HG03439 (cell line): ENCODE data around the gene KIRREL2.
A peak's percentile ranks its signal among the peaks of the same experiment; 100 is the strongest.

Source experiments
- ATAC-seq: cut with Tn5 transposase; IDR thresholded peaks from one replicate; pipeline ENCODE4 v1.9.1; 2021; ENCODE audit warnings: mild to moderate bottlenecking, moderate library complexity; ENCODE audit not compliant: unreplicated experiment

The KIRREL2 gene

DNA sequence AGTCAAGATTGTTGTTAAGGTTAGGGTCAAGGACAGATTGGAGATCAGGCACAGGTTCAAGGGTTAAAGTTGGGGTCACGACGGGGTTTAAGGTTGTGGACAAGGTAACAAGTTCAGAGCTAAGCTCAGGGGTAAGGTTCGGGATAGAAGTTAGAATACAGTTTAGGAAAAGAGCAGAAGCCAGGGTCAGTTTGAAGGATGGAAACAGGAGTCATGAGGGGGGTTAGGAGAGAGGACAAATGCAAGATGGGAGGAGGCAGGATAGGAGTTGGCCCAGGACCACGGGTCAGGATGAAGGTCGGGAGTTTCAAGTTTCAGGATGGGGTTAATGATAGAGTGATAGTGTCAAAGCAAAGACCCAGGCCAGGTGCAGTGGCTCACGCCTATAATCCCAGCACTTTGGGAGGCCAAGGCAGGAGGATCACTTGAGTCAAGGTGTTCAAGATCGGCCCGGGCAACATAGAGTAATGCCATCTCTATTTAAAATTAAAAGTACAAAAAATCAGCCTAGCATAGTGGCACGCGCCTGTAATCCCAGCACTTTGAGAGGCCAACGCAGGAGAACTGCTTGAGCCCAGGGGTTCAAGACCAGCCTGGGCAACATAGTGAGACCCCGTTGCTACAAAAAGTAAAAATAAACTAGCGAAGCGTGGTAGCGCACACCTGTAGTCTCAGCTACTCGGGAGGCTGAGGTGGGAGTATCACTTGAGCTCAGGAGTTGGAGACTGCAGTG lies 12.1 kb upstream of the KIRREL2 start:
- ATAC-seq, result no peak

DNA sequence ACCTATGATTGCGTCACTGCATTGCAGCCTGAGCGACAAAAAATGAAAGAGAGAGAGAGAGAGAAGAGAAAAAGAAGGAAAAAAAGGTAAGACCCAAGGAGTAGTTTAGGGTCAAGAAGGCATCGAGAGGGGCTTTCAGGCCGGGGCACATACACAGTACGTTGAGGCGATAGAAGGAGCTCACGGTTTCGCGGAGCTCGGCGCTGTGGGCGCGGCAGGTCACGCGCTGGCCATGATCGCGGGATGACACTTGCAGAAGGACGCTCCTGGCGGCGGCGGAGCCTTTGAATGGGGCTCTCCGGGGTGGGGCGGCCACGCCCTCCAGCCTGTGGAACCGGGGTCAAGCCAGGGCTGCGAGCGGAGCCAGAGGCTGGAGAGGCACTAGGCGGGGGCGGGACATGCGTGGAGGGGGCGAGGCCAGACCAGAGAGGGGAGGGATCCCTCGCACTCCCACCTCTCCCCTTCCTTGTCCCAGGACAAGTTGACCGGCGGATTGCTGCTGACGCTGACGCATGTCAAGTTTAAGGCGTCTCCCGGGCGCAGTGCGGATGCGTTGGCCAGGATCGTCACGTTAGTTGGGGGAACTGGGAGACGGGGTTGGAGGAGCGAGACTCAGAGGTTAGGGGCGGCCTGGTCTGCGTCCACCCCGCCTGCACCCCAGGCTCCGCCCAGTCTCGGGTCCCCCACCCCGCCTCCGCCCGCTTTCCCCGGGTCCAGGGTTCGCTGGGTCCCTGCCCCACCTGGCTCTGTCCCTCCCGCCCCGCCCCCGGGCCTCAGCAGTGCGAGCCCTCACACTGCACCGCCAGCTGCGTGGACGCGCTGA lies 11.3 kb upstream of the KIRREL2 start:
- no peak for ATAC-seq

DNA sequence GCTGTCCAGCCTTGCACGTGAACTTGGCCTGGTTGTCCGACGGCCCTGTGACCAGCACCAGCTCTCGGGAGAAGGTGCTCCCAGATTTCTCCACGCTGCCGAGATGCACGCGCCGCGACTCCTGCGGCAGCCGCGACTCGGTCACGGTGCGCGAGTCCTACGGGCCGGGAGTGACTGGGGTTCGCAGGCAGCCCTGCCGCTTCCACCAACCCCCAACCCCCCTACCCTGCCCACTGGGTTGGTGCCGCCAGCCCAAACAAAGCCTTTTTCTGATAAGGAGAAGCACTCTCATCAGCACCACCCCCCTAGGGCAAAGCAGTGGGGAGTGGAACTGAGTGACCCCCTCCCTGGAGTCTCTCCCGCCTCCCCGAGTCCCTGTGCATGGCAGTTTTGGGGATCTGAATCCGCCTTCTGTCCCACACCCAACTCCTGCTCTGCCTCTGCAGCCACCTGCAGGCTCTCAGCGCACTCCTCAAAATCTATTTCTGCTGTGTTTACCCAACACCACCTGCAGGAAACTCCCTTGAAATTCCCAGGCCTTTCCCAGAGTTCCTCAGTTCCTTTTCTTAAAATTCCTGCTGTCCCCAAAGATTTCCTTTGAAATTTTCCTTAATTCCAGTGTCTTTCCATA lies 10.6 kb upstream of the KIRREL2 start:
- no peak for ATAC-seq

DNA sequence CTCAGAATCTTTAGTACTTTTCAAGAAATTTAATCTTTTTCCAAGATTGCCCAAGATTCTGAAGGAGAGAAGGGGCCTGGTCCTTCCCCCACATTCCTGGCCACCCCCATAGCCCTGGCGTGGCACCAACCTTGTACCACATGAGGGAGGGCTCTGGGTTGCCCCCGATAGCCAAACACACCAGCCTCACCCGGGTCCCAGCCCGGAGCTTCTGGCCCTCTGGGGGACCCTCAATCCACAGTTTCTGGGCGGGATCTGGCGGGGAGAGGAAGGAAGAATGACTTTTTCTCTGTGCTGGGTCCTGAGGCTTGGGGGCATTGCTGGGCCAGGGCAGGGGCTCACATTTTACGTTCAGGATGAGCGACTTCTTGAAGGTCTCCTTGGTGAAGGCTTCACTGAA lies 8.8 kb upstream of the KIRREL2 start:
- ATAC-seq, result no peak

DNA sequence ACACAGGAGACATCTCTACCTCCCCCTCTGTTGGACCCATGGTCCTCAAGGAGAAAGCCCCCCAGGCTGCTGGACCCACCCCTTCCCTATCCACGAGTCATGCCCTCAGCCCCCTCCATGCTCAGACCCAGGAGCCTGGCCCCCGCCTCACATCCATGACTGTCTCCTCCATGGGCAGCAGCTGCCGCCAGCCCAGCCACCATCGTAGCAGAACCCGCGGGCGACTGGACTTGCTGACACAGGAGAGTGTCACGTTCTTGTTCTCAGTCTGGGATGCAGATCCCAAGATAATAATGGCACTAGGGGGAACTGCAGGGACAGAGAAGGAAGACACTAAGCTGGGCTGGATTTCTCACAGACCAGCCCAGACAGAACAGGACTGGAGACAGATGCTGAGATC lies 8.2 kb upstream of the KIRREL2 start:
- ATAC-seq, result no peak

DNA sequence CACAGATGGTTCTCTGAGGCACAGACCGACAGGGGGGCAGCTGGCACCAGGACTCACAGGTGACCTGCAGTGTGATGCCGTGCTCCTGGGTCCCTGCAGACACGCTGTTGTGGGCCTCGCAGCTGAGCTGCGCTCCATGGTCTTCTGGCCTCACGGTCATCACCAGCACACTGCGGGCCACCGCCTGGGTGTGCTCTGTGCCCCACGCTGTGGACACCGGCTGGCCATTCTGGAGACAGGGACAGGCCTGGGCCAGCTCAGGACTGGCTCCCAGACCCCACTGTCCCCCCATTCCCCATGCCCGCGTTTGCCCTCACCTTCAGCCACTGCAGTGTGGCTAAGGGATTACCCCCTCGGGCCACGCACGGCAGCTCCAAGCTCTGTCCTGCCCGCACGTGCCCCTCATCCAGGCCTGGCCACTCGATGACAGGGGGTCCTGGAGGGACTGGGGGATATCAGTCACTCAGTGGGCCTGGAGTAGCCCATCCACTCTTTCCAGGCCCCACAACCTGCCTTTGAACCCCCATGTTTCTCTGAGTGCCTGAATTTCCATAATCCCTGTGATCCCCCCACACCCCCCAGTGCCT lies 7.7 kb upstream of the KIRREL2 start:
- ATAC-seq, result no peak

DNA sequence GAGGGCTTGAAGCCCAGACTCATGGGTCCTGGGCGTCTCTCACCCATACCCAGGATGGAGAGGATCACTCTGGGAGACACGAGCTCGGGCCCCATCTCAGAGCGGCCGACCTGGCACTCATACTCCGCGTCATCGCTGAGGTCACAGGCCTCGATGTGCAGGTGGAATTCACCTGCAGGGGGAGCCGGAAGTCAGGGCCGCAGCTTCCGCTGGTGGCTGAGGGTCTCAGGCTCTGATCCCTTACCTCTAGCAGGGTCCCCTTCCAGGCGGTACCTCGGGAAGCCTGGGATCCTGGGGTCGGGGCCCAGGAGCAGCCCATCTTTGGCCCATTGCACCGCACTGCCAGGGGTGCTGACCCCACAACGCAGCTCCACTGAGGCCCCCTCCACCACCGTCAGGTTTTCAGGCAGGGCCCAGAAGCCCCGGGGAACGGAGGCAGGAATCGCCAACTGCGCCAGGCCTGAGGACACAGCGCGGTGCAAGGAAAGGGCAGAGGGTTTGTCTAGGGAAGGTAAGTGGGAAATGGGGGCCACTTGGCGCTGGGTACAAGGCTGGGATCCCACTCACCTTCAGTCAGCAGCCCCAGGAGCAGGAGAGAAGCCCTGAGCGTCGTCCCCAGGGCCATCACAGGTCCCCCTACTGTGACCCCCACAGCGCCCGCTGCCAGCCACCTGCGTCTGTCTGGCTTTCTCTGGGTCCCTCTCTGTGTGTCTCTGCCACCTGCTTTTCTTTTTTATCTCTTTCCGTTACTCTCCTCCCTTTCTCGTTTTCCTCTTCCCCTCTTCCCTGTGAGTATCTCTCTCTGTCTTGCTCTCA lies 5.3 kb upstream of the KIRREL2 start:
- ATAC-seq, result no peak

DNA sequence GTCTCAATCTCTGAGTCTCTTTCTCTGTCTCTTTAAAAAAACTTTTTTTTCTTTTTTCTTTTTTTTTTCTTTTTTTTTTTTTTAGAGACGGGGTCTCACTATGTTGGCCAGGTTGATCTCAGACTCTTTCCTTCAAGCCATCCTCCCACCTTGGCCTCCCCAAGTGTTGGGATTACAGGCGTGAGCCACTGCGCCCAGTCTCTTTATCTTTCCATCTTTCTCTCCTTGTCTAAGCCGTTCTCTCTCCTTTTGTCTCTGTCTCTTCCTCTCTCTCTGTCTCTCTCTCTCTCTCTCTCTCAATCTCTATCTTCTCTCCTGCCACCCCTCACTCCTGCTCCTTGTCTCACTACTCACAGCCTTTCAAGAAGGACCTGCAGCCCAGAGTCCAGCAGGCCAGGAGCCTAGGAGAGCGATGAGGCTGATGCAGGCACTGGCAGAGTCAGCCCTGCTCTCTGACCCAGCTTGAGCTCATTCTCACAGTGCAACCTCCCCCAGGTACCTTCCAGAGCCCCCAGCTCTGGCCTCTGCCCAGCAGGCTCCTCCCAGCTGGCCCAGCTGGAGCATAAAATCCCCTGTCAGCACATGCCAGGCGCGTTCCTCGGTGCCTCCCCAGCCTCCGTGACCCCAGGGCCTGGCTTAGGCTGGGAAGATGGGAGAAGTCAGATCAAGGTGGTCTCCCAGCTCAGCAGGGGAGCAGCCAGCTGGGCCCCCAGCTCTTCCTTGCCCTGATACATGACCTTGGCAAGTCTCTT lies 4.5 kb upstream of the KIRREL2 start, which contains the start of gene NPHS1:
NPHS1 (minus strand) TSS at position 476 of the 752 bp plus-strand sequence. CDS start 667 bp downstream, outside the sequence.
- no peak for ATAC-seq

DNA sequence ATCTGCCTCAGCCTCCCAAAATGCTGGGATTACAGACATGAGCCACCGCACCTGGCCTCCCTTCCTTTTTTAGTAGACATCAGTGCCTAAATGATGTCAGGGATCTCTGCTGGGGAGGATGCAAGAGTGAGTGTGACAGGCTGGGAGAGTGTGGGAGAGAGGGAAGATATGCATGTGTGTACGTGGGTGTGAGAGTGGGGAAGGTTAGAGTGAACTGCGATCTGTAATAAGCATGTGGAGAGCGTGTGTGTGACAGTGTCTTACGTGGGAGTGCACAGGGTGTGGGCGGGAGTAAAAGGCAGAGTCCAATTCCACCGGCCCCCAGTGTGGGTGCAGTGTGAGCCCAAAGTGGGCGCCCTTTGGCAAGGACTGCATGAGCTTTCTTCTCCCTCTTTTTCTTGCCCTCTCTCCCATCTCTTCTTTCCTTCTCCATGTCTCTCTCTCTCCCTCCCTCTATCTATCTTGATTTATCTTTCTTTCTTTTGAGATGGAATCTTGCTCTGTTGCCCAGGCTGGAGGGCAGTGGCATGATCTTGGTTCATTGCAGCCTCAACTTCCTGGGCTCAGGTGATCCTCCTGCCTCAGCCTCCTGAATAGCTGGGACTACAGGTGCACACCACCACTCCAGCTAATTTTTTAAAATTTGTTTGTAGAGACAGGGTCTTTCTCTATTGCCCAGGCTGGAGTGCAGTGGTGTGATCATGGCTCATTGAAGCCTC lies 3.5 kb upstream of the KIRREL2 start:
- ATAC-seq, result no peak

DNA sequence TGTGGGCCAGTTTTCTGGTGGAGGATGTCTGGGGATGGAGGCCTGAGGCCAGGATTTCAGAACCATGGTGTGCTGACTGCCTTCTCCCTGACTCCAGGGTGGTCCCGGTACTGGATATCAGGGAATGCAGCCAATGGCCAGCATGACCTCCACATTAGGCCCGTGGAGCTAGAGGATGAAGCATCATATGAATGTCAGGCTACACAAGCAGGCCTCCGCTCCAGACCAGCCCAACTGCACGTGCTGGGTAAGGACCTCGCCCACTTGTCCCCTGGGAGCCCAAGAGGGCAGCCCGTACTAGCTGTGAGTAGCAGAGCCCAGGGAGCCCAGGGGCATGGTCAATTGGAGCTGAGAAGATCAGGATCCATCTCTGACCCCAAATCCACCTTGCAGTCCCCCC lies 1.6 kb downstream of the KIRREL2 start:
- no peak for ATAC-seq

DNA sequence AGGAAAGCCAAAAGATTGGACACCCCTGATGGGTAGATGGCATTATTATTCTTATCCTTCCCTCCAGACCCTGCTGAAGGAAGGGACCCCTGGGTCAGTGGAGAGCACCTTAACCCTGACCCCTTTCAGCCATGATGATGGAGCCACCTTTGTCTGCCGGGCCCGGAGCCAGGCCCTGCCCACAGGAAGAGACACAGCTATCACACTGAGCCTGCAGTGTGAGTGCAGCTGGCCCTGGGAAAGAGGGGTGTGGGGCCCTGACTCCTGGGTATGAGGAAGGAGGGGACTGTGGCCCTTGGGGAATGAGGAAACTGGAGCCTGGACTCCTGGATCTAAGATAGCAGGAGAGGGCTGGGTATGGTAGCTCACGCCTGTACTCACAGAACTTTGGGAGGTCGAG lies 2.7 kb downstream of the KIRREL2 start:
- ATAC-seq, result no peak

DNA sequence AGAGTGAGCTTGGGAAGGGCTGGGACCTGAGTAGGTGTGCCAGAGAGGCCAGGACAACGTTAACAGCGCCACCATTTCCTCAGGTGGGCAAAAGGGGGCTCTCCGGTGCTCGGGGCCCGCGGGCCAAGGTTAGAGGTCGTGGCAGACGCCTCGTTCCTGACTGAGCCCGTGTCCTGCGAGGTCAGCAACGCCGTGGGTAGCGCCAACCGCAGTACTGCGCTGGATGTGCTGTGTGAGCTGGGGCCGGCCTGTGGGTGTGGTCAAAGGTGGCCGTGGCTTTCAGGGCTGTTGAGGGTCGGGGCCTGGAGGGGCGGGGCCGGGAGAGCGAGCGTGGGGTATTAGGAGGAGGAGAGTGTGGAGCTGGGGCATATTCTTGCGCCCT lies 3.7 kb downstream of the KIRREL2 start:
- no peak for ATAC-seq

DNA sequence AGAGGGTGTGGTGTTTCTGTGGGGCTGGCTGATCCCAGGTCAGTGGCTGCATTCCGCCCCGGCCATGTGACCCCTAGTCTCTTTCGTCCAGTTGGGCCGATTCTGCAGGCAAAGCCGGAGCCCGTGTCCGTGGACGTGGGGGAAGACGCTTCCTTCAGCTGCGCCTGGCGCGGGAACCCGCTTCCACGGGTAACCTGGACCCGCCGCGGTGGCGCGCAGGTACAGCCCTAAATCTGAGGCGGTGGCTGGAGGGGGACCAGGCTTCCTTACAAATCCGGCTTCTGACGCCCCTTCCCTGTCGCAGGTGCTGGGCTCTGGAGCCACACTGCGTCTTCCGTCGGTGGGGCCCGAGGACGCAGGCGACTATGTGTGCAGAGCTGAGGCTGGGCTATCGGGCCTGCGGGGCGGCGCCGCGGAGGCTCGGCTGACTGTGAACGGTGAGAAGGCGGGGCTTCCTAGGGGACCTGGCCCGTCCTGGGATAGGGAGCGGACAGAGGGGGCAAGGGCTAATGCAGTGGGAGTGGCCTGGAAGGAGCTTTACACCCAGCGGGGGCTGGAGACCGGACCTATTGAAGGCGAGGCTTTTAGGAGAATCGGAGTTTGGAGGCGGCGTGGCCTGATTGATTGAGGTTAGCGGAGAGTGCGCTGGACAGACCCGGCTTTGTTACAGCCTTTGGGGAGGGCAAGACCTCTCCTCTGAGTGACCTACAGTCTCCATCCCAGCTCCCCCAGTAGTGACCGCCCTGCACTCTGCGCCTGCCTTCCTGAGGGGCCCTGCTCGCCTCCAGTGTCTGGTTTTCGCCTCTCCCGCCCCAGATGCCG lies 4.3 kb downstream of the KIRREL2 start:
- no peak for ATAC-seq

DNA sequence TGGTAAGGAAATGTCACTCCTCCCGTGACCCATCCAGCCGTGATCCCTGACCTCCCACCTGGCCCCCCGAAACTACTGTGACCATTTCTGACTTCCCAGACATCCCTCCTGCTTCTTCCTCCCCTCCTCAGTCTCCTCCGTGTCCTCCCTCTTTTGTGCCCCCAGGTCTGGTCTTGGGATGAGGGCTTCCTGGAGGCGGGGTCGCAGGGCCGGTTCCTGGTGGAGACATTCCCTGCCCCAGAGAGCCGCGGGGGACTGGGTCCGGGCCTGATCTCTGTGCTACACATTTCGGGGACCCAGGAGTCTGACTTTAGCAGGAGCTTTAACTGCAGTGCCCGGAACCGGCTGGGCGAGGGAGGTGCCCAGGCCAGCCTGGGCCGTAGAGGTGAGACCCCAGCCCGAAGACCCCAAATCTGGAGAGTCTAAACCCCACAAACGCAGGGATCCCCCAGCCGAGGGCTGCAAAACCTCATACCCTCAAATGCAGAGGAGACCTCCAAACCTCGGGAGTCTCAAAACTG lies 5.0 kb downstream of the KIRREL2 start:
- no peak for ATAC-seq

DNA sequence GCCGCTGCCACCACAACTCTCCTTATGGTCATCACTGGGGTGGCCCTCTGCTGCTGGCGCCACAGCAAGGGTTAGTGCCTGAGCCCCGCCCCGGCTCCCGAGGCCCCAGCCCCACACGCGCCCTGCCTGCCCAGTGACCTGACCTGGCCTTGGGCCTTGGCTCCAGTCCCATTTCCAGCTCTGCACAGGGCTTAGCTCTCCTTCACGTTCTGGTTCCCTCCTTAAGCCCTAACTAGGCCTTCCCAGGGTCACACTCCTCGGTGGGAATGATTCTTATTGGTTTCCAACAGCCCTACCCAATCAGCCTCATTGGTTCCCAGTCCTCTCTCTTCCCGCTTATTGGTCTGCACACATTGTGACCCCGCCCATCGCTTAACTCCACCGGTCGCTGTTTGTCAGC lies 5.8 kb downstream of the KIRREL2 start:
- ATAC-seq, result no peak

DNA sequence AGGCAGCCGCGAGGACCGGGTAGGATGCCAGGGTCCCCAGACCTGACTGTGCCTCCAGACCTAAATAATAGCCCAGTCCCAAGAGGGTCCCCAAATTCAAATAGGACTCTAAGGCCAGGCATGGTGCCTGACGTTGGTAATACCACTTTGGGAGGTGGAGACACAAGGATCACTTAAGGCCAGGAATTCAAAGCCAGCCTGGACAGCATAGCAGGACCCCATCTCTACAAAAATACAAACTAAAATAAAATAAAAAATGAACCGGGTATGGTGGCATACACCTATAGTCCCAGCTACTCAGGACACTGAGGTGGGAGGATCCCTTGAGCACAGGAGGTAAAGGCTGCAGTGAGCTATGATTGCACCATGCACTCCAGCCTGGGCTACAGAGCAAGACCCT lies 6.3 kb downstream of the KIRREL2 start:
- no peak for ATAC-seq

DNA sequence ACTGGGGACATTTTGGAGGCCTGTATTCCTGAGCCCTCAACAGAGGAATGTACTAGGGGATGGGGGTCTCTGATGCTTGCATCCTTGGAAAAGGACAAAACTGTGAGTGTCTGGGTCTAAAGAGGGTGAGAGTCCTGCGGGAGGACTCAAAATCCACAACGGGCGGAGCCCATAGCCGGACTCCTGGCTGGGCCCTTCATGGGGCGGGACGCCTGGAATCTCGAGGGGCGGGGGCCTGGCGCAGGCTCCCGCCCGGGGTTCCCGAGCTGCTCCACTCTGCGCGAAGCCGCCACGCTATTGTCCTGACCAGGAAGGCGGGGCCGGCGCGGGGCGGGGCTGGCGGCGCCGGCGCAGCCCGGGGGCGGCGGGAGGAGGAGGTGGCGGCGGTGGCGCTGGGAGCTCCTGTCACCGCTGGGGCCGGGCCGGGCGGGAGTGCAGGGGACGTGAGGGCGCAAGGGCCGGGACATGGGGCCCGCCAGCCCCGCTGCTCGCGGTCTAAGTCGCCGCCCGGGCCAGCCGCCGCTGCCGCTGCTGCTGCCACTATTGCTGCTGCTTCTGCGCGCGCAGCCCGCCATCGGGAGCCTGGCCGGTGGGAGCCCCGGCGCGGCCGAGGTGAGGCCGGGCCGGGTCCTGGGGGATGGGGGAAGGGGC lies 11.6 kb downstream of the KIRREL2 start, which contains the start of gene APLP1:
APLP1 (plus strand) TSS at position 403 of the 651 bp plus-strand sequence; CDS start at position 466, 63 bp downstream.
- peak; percentile 42 for ATAC-seq
